Liver (tissue), 9 donors: ENCODE results near the gene MYCBPAP. TPM values are rescaled to one million over a fixed set of nuclear protein-coding genes. Genes with fewer than 3 reads are reported as not detected.

Experiments used
- DNase-seq: peaks from one replicate; pipeline ENCODE4 v3.0.0-alpha.2; 2017; ENCODE audit warnings: low spot score
- H3K27ac ChIP-seq, 2 donors: one replicate each; pipeline ENCODE4 v1.7.0; 2013; ENCODE audit warnings: inconsistent platforms in 2 of 2, low read length in 2 of 2, control low read depth in 1 of 2, low read depth in 1 of 2, mild to moderate bottlenecking in 1 of 2
- H3K27me3 ChIP-seq, 4 donors: one replicate each; pipeline versions ENCODE4 v1.6.1 to v1.7.0; 2013; ENCODE audit warnings: low read length in 3 of 4, inconsistent platforms in 1 of 4, mild to moderate bottlenecking in 1 of 4, moderate library complexity in 1 of 4; ENCODE audit not compliant: control insufficient read depth in 4 of 4, insufficient read depth in 4 of 4
- H3K36me3 ChIP-seq, 4 donors: one replicate each; pipeline versions ENCODE4 v1.6.1 to v1.7.0; 2013; ENCODE audit warnings: low read length in 3 of 4, mild to moderate bottlenecking in 3 of 4, low read depth in 1 of 4, moderate library complexity in 1 of 4; ENCODE audit not compliant: control insufficient read depth in 4 of 4, insufficient read depth in 3 of 4
- H3K4me1 ChIP-seq, 4 donors: one replicate each; pipeline versions ENCODE4 v1.6.1 to v1.7.0; 2013; ENCODE audit warnings: low read length in 3 of 4, mild to moderate bottlenecking in 3 of 4, moderate library complexity in 1 of 4; ENCODE audit not compliant: control insufficient read depth in 4 of 4, insufficient read depth in 4 of 4
- H3K4me3 ChIP-seq, 3 donors: one replicate each; pipeline versions ENCODE4 v1.6.1 to v1.7.0; 2013; ENCODE audit warnings: low read length in 3 of 3, control low read depth in 1 of 3, low read depth in 1 of 3, mild to moderate bottlenecking in 1 of 3
- H3K9ac ChIP-seq, 2 donors: one replicate each; pipeline ENCODE4 v1.7.0; 2013; ENCODE audit warnings: low read length in 2 of 2, mild to moderate bottlenecking in 2 of 2, moderate library complexity in 2 of 2, control low read depth in 1 of 2, low read depth in 1 of 2
- H3K9me3 ChIP-seq, 4 donors: one replicate each; pipeline versions ENCODE4 v1.6.1 to v1.7.0; 2013; ENCODE audit warnings: low read length in 3 of 4; ENCODE audit not compliant: control insufficient read depth in 4 of 4
- CTCF ChIP-seq: fragments of 150-350 bp; IDR thresholded peaks from 2 replicates; pipeline ENCODE4 v1.5.1; 2017; ENCODE audit warnings: improper control_type of control experiment, low read depth, low read length; ENCODE audit not compliant: missing input control
- EGR1 ChIP-seq, 2 donors: IDR thresholded peaks; 2 replicates each; pipeline ENCODE4 v1.6.1; 2016 to 2018; ENCODE audit warnings: antibody characterized with exemption in 2 of 2, low read depth in 2 of 2
- FOXA1 ChIP-seq: IDR thresholded peaks from 2 replicates; pipeline ENCODE4 v1.6.1; 2016; ENCODE audit warnings: antibody characterized with exemption
- FOXA2 ChIP-seq: IDR thresholded peaks from 2 replicates; pipeline ENCODE4 v1.6.1; 2016; ENCODE audit warnings: antibody characterized with exemption
- HNF4A ChIP-seq, 2 donors: conservative IDR thresholded peaks; 2 replicates each; pipeline ENCODE4 v1.6.1; 2016; ENCODE audit warnings: antibody characterized with exemption in 2 of 2, mild to moderate bottlenecking in 2 of 2
- HNF4G ChIP-seq: IDR thresholded peaks from 2 replicates; pipeline ENCODE4 v1.6.1; 2016; ENCODE audit warnings: antibody characterized with exemption
- JUND ChIP-seq, 2 donors: IDR thresholded peaks; 2 replicates each; pipeline ENCODE4 v1.6.1; 2016; ENCODE audit warnings: antibody characterized with exemption in 2 of 2
- NR2F2 ChIP-seq: IDR thresholded peaks from 2 replicates; pipeline ENCODE4 v1.6.1; 2016; ENCODE audit warnings: antibody characterized with exemption
- RXRA ChIP-seq, 2 donors: IDR thresholded peaks; 2 replicates each; pipeline ENCODE4 v1.6.1; 2017 to 2018; ENCODE audit warnings: antibody characterized with exemption in 2 of 2, mild to moderate bottlenecking in 1 of 2
- YY1 ChIP-seq: IDR thresholded peaks from 2 replicates; pipeline ENCODE4 v1.6.1; 2016; ENCODE audit warnings: antibody characterized with exemption, mild to moderate bottlenecking
- WGBS: extraction: QIAGEN DNeasy Blood & Tissue Kit; methylation state at CpG from one replicate; pipeline ENCODE4 v1.1.7; 2013; 5-methylcytosine and 5-hydroxymethylcytosine counted together
- polyA plus RNA-seq, 2 donors: library from polyadenylated mRNA; stranded (reverse) in 1 of 2; unstranded in 1 of 2; fragments of 200-250 nt in 1 of 2; fragments of >200 nt in 1 of 2; fragmentation: Nextera tagmentation in 1 of 2; extraction: Ambion mirVana in 1 of 2; gene quantifications; one replicate each; pipeline versions ENCODE4 v1.2.1 to v1.2.3, GENCODE V29; 2013 to 2015
- total RNA-seq, 2 donors: library from RNA; depleted of rRNA; stranded (reverse); fragments of >200 nt; gene quantifications; one replicate each; pipeline ENCODE4 v1.2.3, GENCODE V29; 2014
- TF ChIP-seq, protein P1 (sequence below): IDR thresholded peaks from 2 replicates; pipeline ENCODE4 v1.6.1; 2016; ENCODE audit warnings: antibody characterized with exemption
- donor health status: healthy.
- donor health status: healthy.
- donor health status: healthy.
- donor health status: healthy.
- donor health status: healthy.

MYCBPAP gene
- total and polyA plus RNA-seq, 4 donors = 0.23 to 0.25 TPM; not detected in 2

- TF ChIP-seq, protein P1, sequence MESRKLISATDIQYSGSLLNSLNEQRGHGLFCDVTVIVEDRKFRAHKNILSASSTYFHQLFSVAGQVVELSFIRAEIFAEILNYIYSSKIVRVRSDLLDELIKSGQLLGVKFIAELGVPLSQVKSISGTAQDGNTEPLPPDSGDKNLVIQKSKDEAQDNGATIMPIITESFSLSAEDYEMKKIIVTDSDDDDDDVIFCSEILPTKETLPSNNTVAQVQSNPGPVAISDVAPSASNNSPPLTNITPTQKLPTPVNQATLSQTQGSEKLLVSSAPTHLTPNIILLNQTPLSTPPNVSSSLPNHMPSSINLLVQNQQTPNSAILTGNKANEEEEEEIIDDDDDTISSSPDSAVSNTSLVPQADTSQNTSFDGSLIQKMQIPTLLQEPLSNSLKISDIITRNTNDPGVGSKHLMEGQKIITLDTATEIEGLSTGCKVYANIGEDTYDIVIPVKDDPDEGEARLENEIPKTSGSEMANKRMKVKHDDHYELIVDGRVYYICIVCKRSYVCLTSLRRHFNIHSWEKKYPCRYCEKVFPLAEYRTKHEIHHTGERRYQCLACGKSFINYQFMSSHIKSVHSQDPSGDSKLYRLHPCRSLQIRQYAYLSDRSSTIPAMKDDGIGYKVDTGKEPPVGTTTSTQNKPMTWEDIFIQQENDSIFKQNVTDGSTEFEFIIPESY = no peak
- TF ChIP-seq JUND (IDR thresholded peaks at IDR 0.05) = no peak
- no peak for TF ChIP-seq FOXA1
- TF ChIP-seq CTCF = no peak
- no peak for TF ChIP-seq EGR1 (IDR thresholded peaks at IDR 0.05; ENCODE audit: low read depth in 2 of 2)
- TF ChIP-seq RXRA (IDR thresholded peaks at IDR 0.05) = no peak
- TF ChIP-seq HNF4A (conservative IDR thresholded peaks at IDR 0.05) = no peak
- no peak for TF ChIP-seq YY1
- TF ChIP-seq HNF4G = no peak
Measured at GRCh38 chr17:50551884-50552283, 43.6 kb downstream of the MYCBPAP start (continued).

DNA sequence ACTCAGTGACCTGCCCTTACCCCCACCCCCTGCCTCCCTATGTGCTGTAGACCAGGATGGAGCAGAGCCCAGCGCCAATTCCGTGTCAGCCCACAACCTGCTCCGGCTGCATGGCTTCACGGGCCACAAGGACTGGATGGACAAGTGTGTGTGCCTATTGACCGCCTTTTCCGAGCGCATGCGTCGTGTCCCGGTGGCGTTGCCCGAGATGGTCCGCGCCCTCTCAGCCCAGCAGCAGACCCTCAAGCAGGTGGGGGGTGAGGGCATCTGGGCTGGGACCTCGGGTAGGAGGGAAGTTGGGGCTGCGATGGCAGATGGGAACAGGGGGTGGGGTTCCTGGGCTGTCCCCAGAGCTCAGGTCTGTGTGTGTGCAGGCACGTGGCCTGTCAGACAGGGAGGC, 46.0 kb downstream of the MYCBPAP start:
- TF ChIP-seq FOXA2 = no peak
- TF ChIP-seq NR2F2 = no peak
- no peak for TF ChIP-seq CTCF
- H3K9ac ChIP-seq = no peak overlapping the region
- no peak for DNase-seq
- peaks cover 0 to under 1% (median 0%) of the 10 kb centered on the region in 4 donors for H3K27me3 ChIP-seq
- WGBS = 96% methylated on average over 17 of the region's 17 CpGs
- H3K4me1 ChIP-seq = peaks cover 2 to 21% (median 16%) of the 10 kb centered on the region in 4 donors
- no peak overlapping the region for H3K4me3 ChIP-seq
- H3K9me3 ChIP-seq = no peaks in the 10 kb centered on the region
- H3K27ac ChIP-seq = no peak overlapping the region
- peaks cover 0 to 5% (median 1%) of the 10 kb centered on the region in 4 donors for H3K36me3 ChIP-seq

DNA sequence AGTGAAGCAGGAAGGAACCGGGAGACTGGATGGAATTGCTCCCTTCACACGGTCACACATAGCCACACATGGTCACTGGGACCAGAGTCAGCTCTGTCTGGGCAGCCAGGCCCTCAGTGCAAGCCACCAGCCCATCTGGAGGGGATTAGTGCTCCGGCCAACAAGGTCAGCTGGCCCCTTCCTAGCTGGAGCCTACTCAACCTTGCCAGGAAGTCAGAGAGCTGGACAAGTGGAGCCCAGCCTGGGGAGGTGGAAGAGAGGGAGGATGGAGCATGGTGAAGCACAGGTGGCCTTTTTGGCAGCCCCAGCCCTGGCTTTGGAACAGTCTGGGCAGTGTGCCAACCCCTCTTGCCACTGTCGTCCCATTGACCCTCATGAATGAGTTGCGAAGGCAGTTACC, 48.6 kb downstream of the MYCBPAP start:
- peaks cover 11 to 21% (median 17%) of the 10 kb centered on the region in 4 donors for H3K4me1 ChIP-seq
- TF ChIP-seq HNF4A (conservative IDR thresholded peaks at IDR 0.05) (peak in 1 of 2 donors; percentile 39), HNF4G (no peak), RXRA (IDR thresholded peaks at IDR 0.05) (peak in 1 of 2 donors; percentile 35)
- peaks cover 0 to 6% (median 0%) of the 10 kb centered on the region in 4 donors for H3K27me3 ChIP-seq
- DNase-seq = no peak
- 70% methylated on average over 5 of the region's 5 CpGs for WGBS
- H3K9me3 ChIP-seq = no peaks in the 10 kb centered on the region
- no peak overlapping the region for H3K9ac ChIP-seq
- peaks cover 0 to 5% (median 1%) of the 10 kb centered on the region in 4 donors for H3K36me3 ChIP-seq
- no peak overlapping the region for H3K27ac ChIP-seq
- no peak overlapping the region for H3K4me3 ChIP-seq
